Liver (tissue), 9 donors: ENCODE results near the gene PTGIR. TPM values are rescaled to one million over a fixed set of nuclear protein-coding genes. Genes with fewer than 3 reads are reported as not detected.

ENCODE experiments used
- DNase-seq: peaks from one replicate; pipeline ENCODE4 v3.0.0-alpha.2; 2017; ENCODE audit warnings: low spot score
- H3K27ac ChIP-seq, 2 donors: one replicate each; pipeline ENCODE4 v1.7.0; 2013; ENCODE audit warnings: inconsistent platforms in 2 of 2, low read length in 2 of 2, control low read depth in 1 of 2, low read depth in 1 of 2, mild to moderate bottlenecking in 1 of 2
- H3K27me3 ChIP-seq, 4 donors: one replicate each; pipeline versions ENCODE4 v1.6.1 to v1.7.0; 2013; ENCODE audit warnings: low read length in 3 of 4, inconsistent platforms in 1 of 4, mild to moderate bottlenecking in 1 of 4, moderate library complexity in 1 of 4; ENCODE audit not compliant: control insufficient read depth in 4 of 4, insufficient read depth in 4 of 4
- H3K36me3 ChIP-seq, 4 donors: one replicate each; pipeline versions ENCODE4 v1.6.1 to v1.7.0; 2013; ENCODE audit warnings: low read length in 3 of 4, mild to moderate bottlenecking in 3 of 4, low read depth in 1 of 4, moderate library complexity in 1 of 4; ENCODE audit not compliant: control insufficient read depth in 4 of 4, insufficient read depth in 3 of 4
- H3K4me1 ChIP-seq, 4 donors: one replicate each; pipeline versions ENCODE4 v1.6.1 to v1.7.0; 2013; ENCODE audit warnings: low read length in 3 of 4, mild to moderate bottlenecking in 3 of 4, moderate library complexity in 1 of 4; ENCODE audit not compliant: control insufficient read depth in 4 of 4, insufficient read depth in 4 of 4
- H3K4me3 ChIP-seq, 3 donors: one replicate each; pipeline versions ENCODE4 v1.6.1 to v1.7.0; 2013; ENCODE audit warnings: low read length in 3 of 3, control low read depth in 1 of 3, low read depth in 1 of 3, mild to moderate bottlenecking in 1 of 3
- H3K9ac ChIP-seq, 2 donors: one replicate each; pipeline ENCODE4 v1.7.0; 2013; ENCODE audit warnings: low read length in 2 of 2, mild to moderate bottlenecking in 2 of 2, moderate library complexity in 2 of 2, control low read depth in 1 of 2, low read depth in 1 of 2
- H3K9me3 ChIP-seq, 4 donors: one replicate each; pipeline versions ENCODE4 v1.6.1 to v1.7.0; 2013; ENCODE audit warnings: low read length in 3 of 4; ENCODE audit not compliant: control insufficient read depth in 4 of 4
- ATF3 ChIP-seq: IDR thresholded peaks from 2 replicates; pipeline ENCODE4 v1.6.1; 2016; ENCODE audit warnings: antibody characterized with exemption
- CTCF ChIP-seq: fragments of 150-350 bp; IDR thresholded peaks from 2 replicates; pipeline ENCODE4 v1.5.1; 2017; ENCODE audit warnings: improper control_type of control experiment, low read depth, low read length; ENCODE audit not compliant: missing input control
- FOXA2 ChIP-seq: IDR thresholded peaks from 2 replicates; pipeline ENCODE4 v1.6.1; 2016; ENCODE audit warnings: antibody characterized with exemption
- HNF4A ChIP-seq, 2 donors: conservative IDR thresholded peaks; 2 replicates each; pipeline ENCODE4 v1.6.1; 2016; ENCODE audit warnings: antibody characterized with exemption in 2 of 2, mild to moderate bottlenecking in 2 of 2
- JUND ChIP-seq, 2 donors: IDR thresholded peaks; 2 replicates each; pipeline ENCODE4 v1.6.1; 2016; ENCODE audit warnings: antibody characterized with exemption in 2 of 2
- MAX ChIP-seq: IDR thresholded peaks from 2 replicates; pipeline ENCODE4 v1.6.1; 2016; ENCODE audit warnings: antibody characterized with exemption
- NR2F2 ChIP-seq: IDR thresholded peaks from 2 replicates; pipeline ENCODE4 v1.6.1; 2016; ENCODE audit warnings: antibody characterized with exemption
- RAD21 ChIP-seq, 2 donors: IDR thresholded peaks; 2 replicates each; pipeline ENCODE4 v1.6.1; 2016; ENCODE audit warnings: antibody characterized with exemption in 2 of 2, mild to moderate bottlenecking in 2 of 2
- REST ChIP-seq: IDR thresholded peaks from 2 replicates; pipeline ENCODE4 v1.6.1; 2016; ENCODE audit warnings: antibody characterized with exemption, mild to moderate bottlenecking
- RXRA ChIP-seq, 2 donors: IDR thresholded peaks; 2 replicates each; pipeline ENCODE4 v1.6.1; 2017 to 2018; ENCODE audit warnings: antibody characterized with exemption in 2 of 2, mild to moderate bottlenecking in 1 of 2
- SP1 ChIP-seq: IDR thresholded peaks from 2 replicates; pipeline ENCODE4 v1.6.1; 2018; ENCODE audit warnings: antibody characterized with exemption, mild to moderate bottlenecking
- YY1 ChIP-seq: IDR thresholded peaks from 2 replicates; pipeline ENCODE4 v1.6.1; 2016; ENCODE audit warnings: antibody characterized with exemption, mild to moderate bottlenecking
- ZBTB33 ChIP-seq: IDR thresholded peaks from 2 replicates; pipeline ENCODE4 v1.6.1; 2016; ENCODE audit warnings: antibody characterized with exemption
- WGBS: extraction: QIAGEN DNeasy Blood & Tissue Kit; methylation state at CpG from one replicate; pipeline ENCODE4 v1.1.7; 2013; 5-methylcytosine and 5-hydroxymethylcytosine counted together
- polyA plus RNA-seq, 2 donors: library from polyadenylated mRNA; stranded (reverse) in 1 of 2; unstranded in 1 of 2; fragments of 200-250 nt in 1 of 2; fragments of >200 nt in 1 of 2; fragmentation: Nextera tagmentation in 1 of 2; extraction: Ambion mirVana in 1 of 2; gene quantifications; one replicate each; pipeline versions ENCODE4 v1.2.1 to v1.2.3, GENCODE V29; 2013 to 2015
- total RNA-seq, 2 donors: library from RNA; depleted of rRNA; stranded (reverse); fragments of >200 nt; gene quantifications; one replicate each; pipeline ENCODE4 v1.2.3, GENCODE V29; 2014
- donor health status: healthy.
- donor health status: healthy.
- donor health status: healthy.
- donor health status: healthy.
- donor health status: healthy.

PTGIR gene
- total and polyA plus RNA-seq, 4 donors, result 1.4 to 5.9 (median 2.9) TPM

- no peak overlapping the region for H3K27ac ChIP-seq
- WGBS, result 55% methylated on average over 9 of the region's 9 CpGs
- H3K4me1 ChIP-seq, result peaks cover 0 to 8% (median 3%) of the 10 kb centered on the region in 4 donors
- no peak overlapping the region for H3K4me3 ChIP-seq
- no peaks in the 10 kb centered on the region for H3K9me3 ChIP-seq
- DNase-seq, result no peak
- no peak overlapping the region for H3K9ac ChIP-seq
- no peaks in the 10 kb centered on the region for H3K27me3 ChIP-seq
- H3K36me3 ChIP-seq, result no peaks in the 10 kb centered on the region
- TF ChIP-seq ZBTB33 (no peak), FOXA2 (no peak), JUND (IDR thresholded peaks at IDR 0.05) (no peak), ATF3 (no peak), REST (no peak), MAX (no peak), NR2F2 (no peak), SP1 (no peak), HNF4A (conservative IDR thresholded peaks at IDR 0.05) (no peak), YY1 (no peak), RAD21 (IDR thresholded peaks at IDR 0.05) (no peak)
These were observed 6.1 kb downstream of the PTGIR start for GRCh38 chr19:46618670-46619231.

- H3K27ac ChIP-seq, result no peak overlapping the region
- no peaks in the 10 kb centered on the region for H3K27me3 ChIP-seq
- H3K4me3 ChIP-seq, result no peak overlapping the region
- DNase-seq, result no peak
- TF ChIP-seq JUND (IDR thresholded peaks at IDR 0.05), result no peak
- TF ChIP-seq YY1, result no peak
- 81% methylated on average over 6 of the region's 6 CpGs for WGBS
- H3K9ac ChIP-seq, result no peak overlapping the region
- peaks cover 0 to 8% (median 3%) of the 10 kb centered on the region in 4 donors for H3K4me1 ChIP-seq
- H3K9me3 ChIP-seq, result no peaks in the 10 kb centered on the region
- no peaks in the 10 kb centered on the region for H3K36me3 ChIP-seq
These were observed 7.3 kb downstream of the PTGIR start for GRCh38 chr19:46617601-46618000.

- Histone ChIP-seq H3K36me3 (no peaks in the 10 kb centered on the region), H3K4me1 (peaks cover 0 to 8% (median 3%) of the 10 kb centered on the region in 4 donors), H3K4me3 (no peak overlapping the region), H3K9ac (no peak overlapping the region), H3K9me3 (no peaks in the 10 kb centered on the region), H3K27ac (peak overlapping the region in 1 of 2 donors; percentile 12), H3K27me3 (no peaks in the 10 kb centered on the region)
- no peak for TF ChIP-seq RXRA (IDR thresholded peaks at IDR 0.05)
- TF ChIP-seq CTCF, result peak; percentile 50
- peak; percentile 51 to 68 for TF ChIP-seq RAD21 (IDR thresholded peaks at IDR 0.05)
- DNase-seq, result no peak
- WGBS, result 33% methylated on average over 17 of the region's 17 CpGs
These were observed 8.1 kb downstream of the PTGIR start for GRCh38 chr19:46616631-46617322.
